GM12892 (cell line): Measurements from ENCODE around the gene MCM3AP.

Experiments
- POLR2A ChIP-seq: IDR thresholded peaks from 2 replicates; pipeline ENCODE4 v1.6.1; 2011; ENCODE audit warnings: low read depth, low read length, control low read depth
- POLR2AphosphoS5 ChIP-seq: IDR thresholded peaks from 2 replicates; pipeline ENCODE4 v1.6.1; 2011; ENCODE audit warnings: low read depth, low read length, control low read depth
- TAF1 ChIP-seq: IDR thresholded peaks from 2 replicates; pipeline ENCODE4 v1.6.1; 2011; ENCODE audit warnings: low read depth, mild to moderate bottlenecking, control low read depth, low read length, borderline replicate concordance

- TF ChIP-seq POLR2A (no peak), POLR2AphosphoS5 (no peak), TAF1 (no peak)
Measured at GRCh38 chr21:46214478-46215340, 70.7 kb downstream of the MCM3AP start.
